ENCODE results near the gene MYH8. TPM values are rescaled to one million over a fixed set of nuclear protein-coding genes. Genes with fewer than 3 reads are reported as not detected.
A peak's percentile ranks its signal among the peaks of the same experiment; 100 is the strongest.

Gene MYH8
- total RNA-seq, 1 donor from 2014 or later, result not detected

DNA sequence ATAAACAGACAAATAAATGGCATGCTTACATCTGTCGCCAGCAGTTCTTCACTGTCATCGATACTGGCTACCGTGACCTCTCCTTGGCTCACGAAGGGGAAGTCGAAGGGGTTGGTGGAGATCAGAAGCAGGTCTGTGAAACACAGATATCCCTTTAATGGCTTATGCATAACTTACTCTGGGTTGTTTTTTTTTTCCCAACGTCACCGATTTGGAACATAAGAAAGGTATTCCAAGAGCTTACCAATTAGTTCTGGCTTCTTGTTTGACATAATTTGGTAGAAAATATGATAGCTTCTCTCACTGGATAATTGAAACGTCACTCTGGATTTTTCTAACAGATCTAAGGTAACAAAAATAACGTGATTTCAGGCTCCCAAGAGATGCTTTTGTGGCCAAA, 67.1 kb downstream of the MYH8 start:
- TF ChIP-seq EZH2phosphoT487 (IDR thresholded peaks at IDR 0.05) (no peak), EZH2 (IDR thresholded peaks at IDR 0.05) (no peak)
- TF ChIP-seq, protein P1, sequence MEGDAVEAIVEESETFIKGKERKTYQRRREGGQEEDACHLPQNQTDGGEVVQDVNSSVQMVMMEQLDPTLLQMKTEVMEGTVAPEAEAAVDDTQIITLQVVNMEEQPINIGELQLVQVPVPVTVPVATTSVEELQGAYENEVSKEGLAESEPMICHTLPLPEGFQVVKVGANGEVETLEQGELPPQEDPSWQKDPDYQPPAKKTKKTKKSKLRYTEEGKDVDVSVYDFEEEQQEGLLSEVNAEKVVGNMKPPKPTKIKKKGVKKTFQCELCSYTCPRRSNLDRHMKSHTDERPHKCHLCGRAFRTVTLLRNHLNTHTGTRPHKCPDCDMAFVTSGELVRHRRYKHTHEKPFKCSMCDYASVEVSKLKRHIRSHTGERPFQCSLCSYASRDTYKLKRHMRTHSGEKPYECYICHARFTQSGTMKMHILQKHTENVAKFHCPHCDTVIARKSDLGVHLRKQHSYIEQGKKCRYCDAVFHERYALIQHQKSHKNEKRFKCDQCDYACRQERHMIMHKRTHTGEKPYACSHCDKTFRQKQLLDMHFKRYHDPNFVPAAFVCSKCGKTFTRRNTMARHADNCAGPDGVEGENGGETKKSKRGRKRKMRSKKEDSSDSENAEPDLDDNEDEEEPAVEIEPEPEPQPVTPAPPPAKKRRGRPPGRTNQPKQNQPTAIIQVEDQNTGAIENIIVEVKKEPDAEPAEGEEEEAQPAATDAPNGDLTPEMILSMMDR (IDR thresholded peaks at IDR 0.05), result no peak
- H3K9ac ChIP-seq, result no peak overlapping the region
- H3K4me3 Mint-ChIP-seq, result no peak overlapping the region
- H2AFZ ChIP-seq (replicated peaks), result no peak overlapping the region
- H3K27me3 ChIP-seq, result no peaks in the 10 kb centered on the region
- no peaks in the 10 kb centered on the region for H3K4me1 ChIP-seq
- H3K27me3 Mint-ChIP-seq (ENCODE audit: insufficient read depth, low read depth), result peaks cover 2% of the 10 kb centered on the region
- no peak overlapping the region for H3K27ac Mint-ChIP-seq
- H3K4me2 ChIP-seq, result no peak overlapping the region
- no peaks in the 10 kb centered on the region for H3K79me2 ChIP-seq (ENCODE audit: low read depth)
- no peaks in the 10 kb centered on the region for H3K9me3 Mint-ChIP-seq
- H3K27ac ChIP-seq, result no peak overlapping the region
- no peaks in the 10 kb centered on the region for H3F3A ChIP-seq (ENCODE audit: low read depth)
- H4K20me1 ChIP-seq (ENCODE audit: low read depth), result no peaks in the 10 kb centered on the region
- DNase-seq (ENCODE audit: low spot score), result no peak
- H3K36me3 Mint-ChIP-seq, result no peaks in the 10 kb centered on the region
- no peaks in the 10 kb centered on the region for H3K36me3 ChIP-seq
- H3K4me1 Mint-ChIP-seq, result no peaks in the 10 kb centered on the region
- H3K9me3 ChIP-seq (ENCODE audit: low read depth), result no peaks in the 10 kb centered on the region
- no peak overlapping the region for H3K4me3 ChIP-seq

DNA sequence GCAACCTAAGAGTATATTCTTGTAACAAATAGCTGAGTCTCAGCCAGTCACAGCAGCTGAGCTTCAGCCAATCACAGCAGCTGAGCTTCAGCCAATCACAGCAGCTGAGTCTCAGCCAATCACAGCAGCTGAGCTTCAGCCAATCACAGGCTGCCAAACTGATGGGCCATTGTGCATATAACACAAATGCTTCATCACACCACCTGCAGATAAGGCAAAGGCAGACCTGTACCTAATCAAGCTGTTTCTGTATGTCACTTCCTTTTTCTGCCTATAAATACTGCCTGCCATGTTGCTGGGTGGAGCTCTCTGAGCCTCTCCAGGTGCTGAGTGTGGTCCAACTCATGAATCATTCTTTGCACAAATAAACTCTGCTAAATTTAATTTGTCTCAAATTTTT, 68.9 kb downstream of the MYH8 start:
- no peak overlapping the region for H3K27ac ChIP-seq
- DNase-seq (ENCODE audit: low spot score), result no peak
- H4K20me1 ChIP-seq (ENCODE audit: low read depth), result no peaks in the 10 kb centered on the region
- no peaks in the 10 kb centered on the region for H3K79me2 ChIP-seq (ENCODE audit: low read depth)
- H2AFZ ChIP-seq (replicated peaks), result no peak overlapping the region
- TF ChIP-seq, protein P1 (IDR thresholded peaks at IDR 0.05), result no peak
- TF ChIP-seq EZH2phosphoT487 (IDR thresholded peaks at IDR 0.05), result no peak
- TF ChIP-seq EZH2 (IDR thresholded peaks at IDR 0.05), result no peak
- Mint-ChIP-seq H3K27ac (no peak overlapping the region), H3K4me1 (no peaks in the 10 kb centered on the region), H3K9me3 (no peaks in the 10 kb centered on the region), H3K36me3 (no peaks in the 10 kb centered on the region), H3K4me3 (no peak overlapping the region), H3K27me3 (ENCODE audit: insufficient read depth, low read depth) (no peaks in the 10 kb centered on the region)
- H3K4me1 ChIP-seq, result no peaks in the 10 kb centered on the region
- no peaks in the 10 kb centered on the region for H3K27me3 ChIP-seq
- H3F3A ChIP-seq (ENCODE audit: low read depth), result no peaks in the 10 kb centered on the region
- no peak overlapping the region for H3K4me2 ChIP-seq
- H3K4me3 ChIP-seq, result no peak overlapping the region
- no peaks in the 10 kb centered on the region for H3K36me3 ChIP-seq
- no peak overlapping the region for H3K9ac ChIP-seq
- H3K9me3 ChIP-seq (ENCODE audit: low read depth), result no peaks in the 10 kb centered on the region

DNA sequence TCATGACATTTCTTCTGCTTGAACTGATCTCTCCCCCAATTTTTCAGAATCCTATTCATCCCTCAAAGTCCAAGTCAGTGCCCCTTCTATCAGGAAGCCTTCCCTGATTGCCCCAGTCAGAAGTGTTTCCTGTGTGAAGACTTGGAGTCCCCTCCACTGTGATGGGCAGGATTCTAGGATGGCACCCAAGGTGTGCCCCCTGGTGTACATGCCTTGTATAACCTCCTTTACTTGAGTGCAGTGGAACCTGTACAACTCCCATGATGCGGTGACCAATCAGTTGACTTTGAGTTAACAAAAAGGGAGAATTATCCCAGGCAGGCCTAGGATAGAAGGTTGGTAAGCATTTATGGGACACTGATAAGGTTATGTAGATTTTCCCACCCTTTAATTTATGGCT, 72.3 kb downstream of the MYH8 start:
- no peak overlapping the region for H3K27ac Mint-ChIP-seq
- H3K9me3 Mint-ChIP-seq, result no peaks in the 10 kb centered on the region
- TF ChIP-seq, protein P1 (IDR thresholded peaks at IDR 0.05), result peak; percentile 53
- no peak for TF ChIP-seq EZH2 (IDR thresholded peaks at IDR 0.05)
- Histone ChIP-seq H3F3A (ENCODE audit: low read depth) (no peaks in the 10 kb centered on the region), H3K27ac (no peak overlapping the region), H3K4me2 (no peak overlapping the region), H3K27me3 (no peaks in the 10 kb centered on the region), H3K9me3 (ENCODE audit: low read depth) (no peaks in the 10 kb centered on the region), H2AFZ (replicated peaks) (no peak overlapping the region), H4K20me1 (ENCODE audit: low read depth) (no peaks in the 10 kb centered on the region), H3K9ac (no peak overlapping the region), H3K4me3 (no peak overlapping the region), H3K4me1 (no peaks in the 10 kb centered on the region), H3K79me2 (ENCODE audit: low read depth) (no peaks in the 10 kb centered on the region), H3K36me3 (no peaks in the 10 kb centered on the region)
- H3K36me3 Mint-ChIP-seq, result no peaks in the 10 kb centered on the region
- no peaks in the 10 kb centered on the region for H3K4me1 Mint-ChIP-seq
- DNase-seq (ENCODE audit: low spot score), result peak; percentile 34
- no peaks in the 10 kb centered on the region for H3K27me3 Mint-ChIP-seq (ENCODE audit: insufficient read depth, low read depth)
- no peak overlapping the region for H3K4me3 Mint-ChIP-seq

DNA sequence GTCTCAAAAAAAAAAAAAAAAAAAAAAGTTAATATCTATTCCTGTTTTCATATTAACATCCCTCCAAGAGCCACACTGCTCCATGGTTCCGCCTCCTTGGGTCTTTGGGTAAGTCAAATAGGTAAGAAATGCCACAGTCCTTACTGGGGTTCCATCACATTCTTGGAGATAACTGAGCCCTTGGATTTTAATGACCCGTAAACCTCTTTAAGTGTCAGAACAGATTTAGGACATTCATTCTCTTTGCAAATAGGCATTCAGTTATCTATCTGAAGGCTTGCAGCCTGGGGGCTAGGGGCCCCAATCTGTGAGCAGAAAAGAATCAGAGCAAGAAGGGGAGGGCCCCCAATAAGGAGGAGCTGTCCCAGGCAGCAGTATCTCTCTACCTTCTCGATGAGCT, 76.9 kb downstream of the MYH8 start:
- H3K9me3 ChIP-seq (ENCODE audit: low read depth), result no peaks in the 10 kb centered on the region
- H3K4me3 ChIP-seq, result no peak overlapping the region
- no peak overlapping the region for H2AFZ ChIP-seq (replicated peaks)
- H4K20me1 ChIP-seq (ENCODE audit: low read depth), result no peaks in the 10 kb centered on the region
- Mint-ChIP-seq H3K9me3 (no peaks in the 10 kb centered on the region), H3K27me3 (ENCODE audit: insufficient read depth, low read depth) (no peaks in the 10 kb centered on the region), H3K4me3 (no peak overlapping the region), H3K27ac (no peak overlapping the region), H3K36me3 (no peaks in the 10 kb centered on the region), H3K4me1 (no peaks in the 10 kb centered on the region)
- DNase-seq (ENCODE audit: low spot score), result no peak
- no peak overlapping the region for H3K4me2 ChIP-seq
- no peaks in the 10 kb centered on the region for H3K79me2 ChIP-seq (ENCODE audit: low read depth)
- H3F3A ChIP-seq (ENCODE audit: low read depth), result no peaks in the 10 kb centered on the region
- H3K4me1 ChIP-seq, result no peaks in the 10 kb centered on the region
- H3K36me3 ChIP-seq, result no peaks in the 10 kb centered on the region
- TF ChIP-seq EZH2phosphoT487 (IDR thresholded peaks at IDR 0.05), result no peak
- TF ChIP-seq EZH2 (IDR thresholded peaks at IDR 0.05), result no peak
- TF ChIP-seq, protein P1 (IDR thresholded peaks at IDR 0.05), result no peak
- no peak overlapping the region for H3K9ac ChIP-seq
- H3K27ac ChIP-seq, result no peak overlapping the region
- H3K27me3 ChIP-seq, result no peaks in the 10 kb centered on the region
